ENCODE data around the gene NABP1.

DNA sequence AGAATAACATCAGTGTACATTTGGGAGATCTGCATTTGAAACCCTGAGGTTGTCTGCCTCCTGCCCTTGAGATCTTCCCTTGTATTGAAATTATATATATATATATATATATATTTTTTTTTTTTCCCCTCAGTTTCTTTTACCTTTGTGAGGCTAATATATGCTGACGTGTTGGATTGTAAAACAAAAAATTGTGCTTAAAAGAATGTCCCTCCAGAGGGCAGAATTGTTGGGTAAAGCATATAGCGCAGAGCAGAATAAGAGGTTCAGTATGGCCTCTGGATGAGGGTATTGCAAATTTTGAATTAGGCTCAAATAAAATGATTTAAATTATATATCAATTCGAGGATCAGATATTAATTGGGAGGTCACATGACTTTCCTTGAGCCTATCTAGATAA lies 12.4 kb downstream of the NABP1 start:
- TF ChIP-seq POLR2A (IDR thresholded peaks at IDR 0.05; ENCODE audit: low read length), result no peak
- TF ChIP-seq GATA1 (IDR thresholded peaks at IDR 0.05; ENCODE audit: low read depth, low read length), result no peak

All from erythroblast (primary cell).